Measurements from ENCODE around the gene LYRM2.

LYRM2 gene

GRCh38 chr6:89525786-89526562, 112.6 kb downstream of the LYRM2 start:
- H3K9me2 ChIP-seq (replicated peaks; ENCODE audit: insufficient read depth, low read length): no peaks in the 10 kb centered on the region

GRCh38 chr6:89522778-89523177, 115.8 kb downstream of the LYRM2 start:
- no peaks in the 10 kb centered on the region for H3K27me3 ChIP-seq (replicated peaks; ENCODE audit: insufficient read depth, low read length)
- no peaks in the 10 kb centered on the region for H4K20me1 ChIP-seq (ENCODE audit: insufficient read depth, low read length)
- H3K4me2 ChIP-seq (ENCODE audit: low read depth, low read length): no peak overlapping the region
- H3K9me3 ChIP-seq (replicated peaks; ENCODE audit: insufficient read depth, low read length): no peaks in the 10 kb centered on the region
- no peak overlapping the region for H3K27ac ChIP-seq (ENCODE audit: low read length)
- H3K79me2 ChIP-seq (ENCODE audit: low read length): no peaks in the 10 kb centered on the region
- no peaks in the 10 kb centered on the region for H3F3A ChIP-seq (ENCODE audit: insufficient read depth, low read length)
- H3K4me3 ChIP-seq (ENCODE audit: low read length): no peak overlapping the region
- TF ChIP-seq EZH2phosphoT487 (IDR thresholded peaks at IDR 0.05; ENCODE audit: low read length) (no peak), EZH2 (optimal IDR thresholded peaks at IDR 0.05; ENCODE audit: low read depth, low read length) (no peak), CTCF (IDR thresholded peaks at IDR 0.05; ENCODE audit: low read length) (no peak)
- H3K36me3 ChIP-seq (replicated peaks; ENCODE audit: insufficient read depth, low read length): no peaks in the 10 kb centered on the region
- H3K9me2 ChIP-seq (replicated peaks; ENCODE audit: insufficient read depth, low read length): no peaks in the 10 kb centered on the region
- DNase-seq: no peak
- no peak overlapping the region for H3K9ac ChIP-seq (ENCODE audit: low read length)
- no peaks in the 10 kb centered on the region for H3K4me1 ChIP-seq (ENCODE audit: low read length)
- no peak overlapping the region for H2AFZ ChIP-seq (ENCODE audit: low read length)

More at GRCh38 chr6:89525786-89526562, 112.6 kb downstream of the LYRM2 start:
- H2AFZ ChIP-seq (ENCODE audit: low read length): no peak overlapping the region
- no peak overlapping the region for H3K27ac ChIP-seq (ENCODE audit: low read length)
- H3K36me3 ChIP-seq (replicated peaks; ENCODE audit: insufficient read depth, low read length): no peaks in the 10 kb centered on the region
- H4K20me1 ChIP-seq (ENCODE audit: insufficient read depth, low read length): no peaks in the 10 kb centered on the region
- no peaks in the 10 kb centered on the region for H3K79me2 ChIP-seq (ENCODE audit: low read length)
- H3K9me3 ChIP-seq (replicated peaks; ENCODE audit: insufficient read depth, low read length): no peaks in the 10 kb centered on the region
- H3K27me3 ChIP-seq (replicated peaks; ENCODE audit: insufficient read depth, low read length): no peaks in the 10 kb centered on the region
- no peak for DNase-seq
- H3K9ac ChIP-seq (ENCODE audit: low read length): no peak overlapping the region
- H3K4me2 ChIP-seq (ENCODE audit: low read depth, low read length): no peak overlapping the region
- H3K4me1 ChIP-seq (ENCODE audit: low read length): no peaks in the 10 kb centered on the region
- no peak overlapping the region for H3K4me3 ChIP-seq (ENCODE audit: low read length)
- no peak for TF ChIP-seq EZH2phosphoT487 (IDR thresholded peaks at IDR 0.05; ENCODE audit: low read length)
- no peak for TF ChIP-seq CTCF (IDR thresholded peaks at IDR 0.05; ENCODE audit: low read length)
- no peaks in the 10 kb centered on the region for H3F3A ChIP-seq (ENCODE audit: insufficient read depth, low read length)

- no peaks in the 10 kb centered on the region for H3K9me2 ChIP-seq (replicated peaks; ENCODE audit: insufficient read depth, low read length)
- no peak overlapping the region for H3K4me3 ChIP-seq (ENCODE audit: low read length)
- H3K79me2 ChIP-seq (ENCODE audit: low read length): no peaks in the 10 kb centered on the region
- TF ChIP-seq CTCF (IDR thresholded peaks at IDR 0.05; ENCODE audit: low read length) (no peak), EZH2phosphoT487 (IDR thresholded peaks at IDR 0.05; ENCODE audit: low read length) (no peak), EZH2 (optimal IDR thresholded peaks at IDR 0.05; ENCODE audit: low read depth, low read length) (no peak)
- H3K27ac ChIP-seq (ENCODE audit: low read length): no peak overlapping the region
- no peaks in the 10 kb centered on the region for H3F3A ChIP-seq (ENCODE audit: insufficient read depth, low read length)
- H3K4me2 ChIP-seq (ENCODE audit: low read depth, low read length): no peak overlapping the region
- H3K4me1 ChIP-seq (ENCODE audit: low read length): no peaks in the 10 kb centered on the region
- no peaks in the 10 kb centered on the region for H3K27me3 ChIP-seq (replicated peaks; ENCODE audit: insufficient read depth, low read length)
- no peaks in the 10 kb centered on the region for H3K9me3 ChIP-seq (replicated peaks; ENCODE audit: insufficient read depth, low read length)
- no peaks in the 10 kb centered on the region for H3K36me3 ChIP-seq (replicated peaks; ENCODE audit: insufficient read depth, low read length)
- H3K9ac ChIP-seq (ENCODE audit: low read length): no peak overlapping the region
- no peak overlapping the region for H2AFZ ChIP-seq (ENCODE audit: low read length)
- DNase-seq: no peak
- no peaks in the 10 kb centered on the region for H4K20me1 ChIP-seq (ENCODE audit: insufficient read depth, low read length)
Measured at GRCh38 chr6:89520736-89521135, 117.8 kb downstream of the LYRM2 start.

Data from MM.1S (cell line).